Measurements from ENCODE around the gene NRG3.

The NRG3 gene

GRCh38 chr10:82228701-82229100 is 353.7 kb downstream of the NRG3 start:
- Histone ChIP-seq H3K27me3 (ENCODE audit: insufficient read depth, poor library complexity, severe bottlenecking) (no peaks in the 10 kb centered on the region), H3K27ac (replicated peaks) (no peak overlapping the region), H3K4me3 (replicated peaks; ENCODE audit: insufficient read depth, low read length) (no peak overlapping the region)
- no peak for TF ChIP-seq REST (IDR thresholded peaks at IDR 0.05; ENCODE audit: insufficient replicate concordance, low read depth)
- no peak for TF ChIP-seq POLR2AphosphoS5 (IDR thresholded peaks at IDR 0.05; ENCODE audit: low read depth)
- TF ChIP-seq CTCF (IDR thresholded peaks at IDR 0.05; ENCODE audit: insufficient read depth, low read length): no peak
- no peak for TF ChIP-seq GABPA (IDR thresholded peaks at IDR 0.05; ENCODE audit: low read depth)
- TF ChIP-seq SPI1 (IDR thresholded peaks at IDR 0.05; ENCODE audit: borderline replicate concordance, low read depth): no peak
- DNase-seq (ENCODE audit: low read depth in 1 of 2, low spot score in 1 of 2): no peak

GRCh38 chr10:82234173-82234572 is 359.2 kb downstream of the NRG3 start:
- Histone ChIP-seq H3K4me3 (replicated peaks; ENCODE audit: insufficient read depth, low read length) (no peak overlapping the region), H3K27ac (replicated peaks) (no peak overlapping the region), H3K27me3 (ENCODE audit: insufficient read depth, poor library complexity, severe bottlenecking) (no peaks in the 10 kb centered on the region)
- no peak for DNase-seq (ENCODE audit: low read depth in 1 of 2, low spot score in 1 of 2)
- no peak for TF ChIP-seq SPI1 (IDR thresholded peaks at IDR 0.05; ENCODE audit: borderline replicate concordance, low read depth)
- no peak for TF ChIP-seq CTCF (IDR thresholded peaks at IDR 0.05; ENCODE audit: insufficient read depth, low read length)
- no peak for TF ChIP-seq GABPA (IDR thresholded peaks at IDR 0.05; ENCODE audit: low read depth)
- TF ChIP-seq POLR2AphosphoS5 (IDR thresholded peaks at IDR 0.05; ENCODE audit: low read depth): no peak
- TF ChIP-seq REST (IDR thresholded peaks at IDR 0.05; ENCODE audit: insufficient replicate concordance, low read depth): no peak

DNA sequence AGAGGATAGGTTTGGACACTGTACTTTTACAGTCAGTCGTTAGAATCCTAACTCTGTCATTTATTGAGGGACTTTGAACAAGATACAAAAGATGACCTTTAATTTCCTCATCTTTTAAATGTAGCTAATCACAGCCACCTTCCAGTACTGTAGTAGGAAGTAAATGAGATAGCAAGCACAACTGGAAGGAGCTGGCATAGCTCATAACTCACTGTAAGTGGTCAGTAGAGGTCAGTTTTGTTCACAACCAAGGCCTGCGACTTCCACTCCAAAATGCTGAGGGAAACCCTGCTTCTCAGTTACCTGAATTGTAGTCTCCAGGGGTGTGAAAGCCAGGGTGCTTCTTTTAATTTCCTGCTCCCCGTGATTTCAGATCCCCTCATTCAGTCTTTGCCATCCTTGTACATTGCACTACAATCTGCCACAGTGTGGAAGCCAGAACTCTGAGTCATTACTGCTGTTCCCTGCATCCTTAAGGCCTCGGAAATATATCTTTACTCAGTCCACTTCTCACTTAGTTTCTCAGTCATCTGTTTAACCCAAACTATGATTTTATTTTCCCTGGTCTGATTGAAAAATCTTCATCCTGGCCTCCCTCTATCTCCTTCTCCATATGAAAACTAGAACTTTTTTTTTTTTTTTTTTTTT is 361.2 kb downstream of the NRG3 start:
- no peak for DNase-seq (ENCODE audit: low read depth in 1 of 2, low spot score in 1 of 2)
- no peak overlapping the region for H3K27ac ChIP-seq (replicated peaks)
- no peak overlapping the region for H3K4me3 ChIP-seq (replicated peaks; ENCODE audit: insufficient read depth, low read length)
- no peaks in the 10 kb centered on the region for H3K27me3 ChIP-seq (ENCODE audit: insufficient read depth, poor library complexity, severe bottlenecking)
- TF ChIP-seq REST (IDR thresholded peaks at IDR 0.05; ENCODE audit: insufficient replicate concordance, low read depth) (no peak), POLR2AphosphoS5 (IDR thresholded peaks at IDR 0.05; ENCODE audit: low read depth) (no peak)
